ENCODE results near the gene AADAC. TPM values are rescaled to one million over a fixed set of nuclear protein-coding genes. Genes with fewer than 3 reads are reported as not detected.

AADAC gene
- total RNA-seq, 1 experiment from 2014 or later = not detected

GRCh38 chr3:151852074-151852811 lies 38.3 kb downstream of the AADAC start:
- DNase-seq = no peak
- Histone ChIP-seq H2AFZ (ENCODE audit: low read length) (no peak overlapping the region), H3K9me3 (ENCODE audit: low read length) (no peaks in the 10 kb centered on the region), H3K9ac (ENCODE audit: low read length) (no peak overlapping the region), H4K20me1 (ENCODE audit: insufficient read depth, low read depth, low read length) (no peaks in the 10 kb centered on the region), H3K4me3 (ENCODE audit: low read length) (no peak overlapping the region), H3K9me2 (replicated peaks; ENCODE audit: insufficient read depth, low read length) (no peaks in the 10 kb centered on the region), H3K27me3 (ENCODE audit: low read length) (no peaks in the 10 kb centered on the region), H3K4me1 (ENCODE audit: low read length) (no peaks in the 10 kb centered on the region), H3K4me2 (ENCODE audit: low read depth, low read length, poor library complexity, severe bottlenecking) (no peak overlapping the region), H3K27ac (ENCODE audit: low read length) (no peak overlapping the region), H3K79me2 (ENCODE audit: low read length) (no peaks in the 10 kb centered on the region), H3K36me3 (ENCODE audit: insufficient read depth, low read length) (no peaks in the 10 kb centered on the region)

GRCh38 chr3:151856118-151856517 lies 42.2 kb downstream of the AADAC start:
- no peaks in the 10 kb centered on the region for H3K36me3 ChIP-seq (ENCODE audit: insufficient read depth, low read length)
- H4K20me1 ChIP-seq (ENCODE audit: insufficient read depth, low read depth, low read length) = no peaks in the 10 kb centered on the region
- no peaks in the 10 kb centered on the region for H3K9me3 ChIP-seq (ENCODE audit: low read length)
- no peak overlapping the region for H3K27ac ChIP-seq (ENCODE audit: low read length)
- no peak overlapping the region for H3K9ac ChIP-seq (ENCODE audit: low read length)
- no peaks in the 10 kb centered on the region for H3K79me2 ChIP-seq (ENCODE audit: low read length)
- H3K27me3 ChIP-seq (ENCODE audit: low read length) = no peaks in the 10 kb centered on the region
- DNase-seq = no peak
- no peaks in the 10 kb centered on the region for H3K4me1 ChIP-seq (ENCODE audit: low read length)
- H3K9me2 ChIP-seq (replicated peaks; ENCODE audit: insufficient read depth, low read length) = no peaks in the 10 kb centered on the region
- H3K4me3 ChIP-seq (ENCODE audit: low read length) = no peak overlapping the region
- no peak overlapping the region for H3K4me2 ChIP-seq (ENCODE audit: low read depth, low read length, poor library complexity, severe bottlenecking)
- no peak overlapping the region for H2AFZ ChIP-seq (ENCODE audit: low read length)

- no peaks in the 10 kb centered on the region for H3K9me3 ChIP-seq (ENCODE audit: low read length)
- no peak overlapping the region for H3K27ac ChIP-seq (ENCODE audit: low read length)
These were observed 42.7 kb downstream of the AADAC start for GRCh38 chr3:151856641-151857040.

GRCh38 chr3:151859233-151859673 lies 45.3 kb downstream of the AADAC start:
- Histone ChIP-seq H3K4me2 (ENCODE audit: low read depth, low read length, poor library complexity, severe bottlenecking) (no peak overlapping the region), H3K79me2 (ENCODE audit: low read length) (no peaks in the 10 kb centered on the region), H2AFZ (ENCODE audit: low read length) (no peak overlapping the region), H3K9me3 (ENCODE audit: low read length) (no peaks in the 10 kb centered on the region), H3K36me3 (ENCODE audit: insufficient read depth, low read length) (no peaks in the 10 kb centered on the region), H3K27me3 (ENCODE audit: low read length) (no peaks in the 10 kb centered on the region), H4K20me1 (ENCODE audit: insufficient read depth, low read depth, low read length) (no peaks in the 10 kb centered on the region), H3K9ac (ENCODE audit: low read length) (no peak overlapping the region), H3K27ac (ENCODE audit: low read length) (no peak overlapping the region), H3K4me1 (ENCODE audit: low read length) (no peaks in the 10 kb centered on the region), H3K4me3 (ENCODE audit: low read length) (no peak overlapping the region), H3K9me2 (replicated peaks; ENCODE audit: insufficient read depth, low read length) (no peaks in the 10 kb centered on the region)
- DNase-seq = no peak

More at GRCh38 chr3:151856641-151857040, 42.7 kb downstream of the AADAC start:
- no peak overlapping the region for H2AFZ ChIP-seq (ENCODE audit: low read length)
- H3K4me1 ChIP-seq (ENCODE audit: low read length) = no peaks in the 10 kb centered on the region
- H3K9me2 ChIP-seq (replicated peaks; ENCODE audit: insufficient read depth, low read length) = no peaks in the 10 kb centered on the region
- H3K36me3 ChIP-seq (ENCODE audit: insufficient read depth, low read length) = no peaks in the 10 kb centered on the region
- H4K20me1 ChIP-seq (ENCODE audit: insufficient read depth, low read depth, low read length) = no peaks in the 10 kb centered on the region
- no peak overlapping the region for H3K4me2 ChIP-seq (ENCODE audit: low read depth, low read length, poor library complexity, severe bottlenecking)
- no peak overlapping the region for H3K4me3 ChIP-seq (ENCODE audit: low read length)
- no peaks in the 10 kb centered on the region for H3K27me3 ChIP-seq (ENCODE audit: low read length)
- no peak for DNase-seq
- H3K79me2 ChIP-seq (ENCODE audit: low read length) = no peaks in the 10 kb centered on the region
- H3K9ac ChIP-seq (ENCODE audit: low read length) = no peak overlapping the region

GRCh38 chr3:151859905-151860304 lies 46.0 kb downstream of the AADAC start:
- Histone ChIP-seq H3K9ac (ENCODE audit: low read length) (no peak overlapping the region), H3K36me3 (ENCODE audit: insufficient read depth, low read length) (no peaks in the 10 kb centered on the region), H4K20me1 (ENCODE audit: insufficient read depth, low read depth, low read length) (no peaks in the 10 kb centered on the region), H3K9me2 (replicated peaks; ENCODE audit: insufficient read depth, low read length) (no peaks in the 10 kb centered on the region), H3K9me3 (ENCODE audit: low read length) (no peaks in the 10 kb centered on the region), H2AFZ (ENCODE audit: low read length) (no peak overlapping the region), H3K27me3 (ENCODE audit: low read length) (no peaks in the 10 kb centered on the region), H3K4me2 (ENCODE audit: low read depth, low read length, poor library complexity, severe bottlenecking) (no peak overlapping the region), H3K27ac (ENCODE audit: low read length) (no peak overlapping the region), H3K4me1 (ENCODE audit: low read length) (no peaks in the 10 kb centered on the region), H3K79me2 (ENCODE audit: low read length) (no peaks in the 10 kb centered on the region), H3K4me3 (ENCODE audit: low read length) (no peak overlapping the region)
- no peak for DNase-seq

- no peaks in the 10 kb centered on the region for H3K4me1 ChIP-seq (ENCODE audit: low read length)
- no peak for DNase-seq
- H3K79me2 ChIP-seq (ENCODE audit: low read length) = no peaks in the 10 kb centered on the region
- no peak overlapping the region for H2AFZ ChIP-seq (ENCODE audit: low read length)
- H3K4me3 ChIP-seq (ENCODE audit: low read length) = no peak overlapping the region
- no peaks in the 10 kb centered on the region for H3K36me3 ChIP-seq (ENCODE audit: insufficient read depth, low read length)
- H3K9me3 ChIP-seq (ENCODE audit: low read length) = no peaks in the 10 kb centered on the region
- no peak overlapping the region for H3K27ac ChIP-seq (ENCODE audit: low read length)
- H3K27me3 ChIP-seq (ENCODE audit: low read length) = no peaks in the 10 kb centered on the region
- H3K9ac ChIP-seq (ENCODE audit: low read length) = no peak overlapping the region
- no peaks in the 10 kb centered on the region for H4K20me1 ChIP-seq (ENCODE audit: insufficient read depth, low read depth, low read length)
- no peaks in the 10 kb centered on the region for H3K9me2 ChIP-seq (replicated peaks; ENCODE audit: insufficient read depth, low read length)
- H3K4me2 ChIP-seq (ENCODE audit: low read depth, low read length, poor library complexity, severe bottlenecking) = no peak overlapping the region
These were observed 49.7 kb downstream of the AADAC start for GRCh38 chr3:151863611-151864010.

- no peaks in the 10 kb centered on the region for H3K4me1 ChIP-seq (ENCODE audit: low read length)
- no peak for DNase-seq
- H4K20me1 ChIP-seq (ENCODE audit: insufficient read depth, low read depth, low read length) = no peaks in the 10 kb centered on the region
- H3K27ac ChIP-seq (ENCODE audit: low read length) = no peak overlapping the region
- no peaks in the 10 kb centered on the region for H3K36me3 ChIP-seq (ENCODE audit: insufficient read depth, low read length)
- H3K9ac ChIP-seq (ENCODE audit: low read length) = no peak overlapping the region
- no peaks in the 10 kb centered on the region for H3K79me2 ChIP-seq (ENCODE audit: low read length)
- no peaks in the 10 kb centered on the region for H3K9me2 ChIP-seq (replicated peaks; ENCODE audit: insufficient read depth, low read length)
- no peaks in the 10 kb centered on the region for H3K9me3 ChIP-seq (ENCODE audit: low read length)
- no peaks in the 10 kb centered on the region for H3K27me3 ChIP-seq (ENCODE audit: low read length)
- no peak overlapping the region for H3K4me2 ChIP-seq (ENCODE audit: low read depth, low read length, poor library complexity, severe bottlenecking)
- H2AFZ ChIP-seq (ENCODE audit: low read length) = no peak overlapping the region
- H3K4me3 ChIP-seq (ENCODE audit: low read length) = no peak overlapping the region
These were observed 50.6 kb downstream of the AADAC start for GRCh38 chr3:151864423-151865101.

- H3K9ac ChIP-seq (ENCODE audit: low read length) = no peak overlapping the region
- H3K36me3 ChIP-seq (ENCODE audit: insufficient read depth, low read length) = no peaks in the 10 kb centered on the region
- no peaks in the 10 kb centered on the region for H3K9me3 ChIP-seq (ENCODE audit: low read length)
- no peak overlapping the region for H3K27ac ChIP-seq (ENCODE audit: low read length)
- no peaks in the 10 kb centered on the region for H3K27me3 ChIP-seq (ENCODE audit: low read length)
- no peaks in the 10 kb centered on the region for H3K9me2 ChIP-seq (replicated peaks; ENCODE audit: insufficient read depth, low read length)
- H3K4me3 ChIP-seq (ENCODE audit: low read length) = no peak overlapping the region
- H3K4me1 ChIP-seq (ENCODE audit: low read length) = peaks cover 2% of the 10 kb centered on the region
- no peaks in the 10 kb centered on the region for H3K79me2 ChIP-seq (ENCODE audit: low read length)
- no peak for DNase-seq
- H3K4me2 ChIP-seq (ENCODE audit: low read depth, low read length, poor library complexity, severe bottlenecking) = no peak overlapping the region
- H2AFZ ChIP-seq (ENCODE audit: low read length) = no peak overlapping the region
- no peaks in the 10 kb centered on the region for H4K20me1 ChIP-seq (ENCODE audit: insufficient read depth, low read depth, low read length)
These were observed 52.9 kb downstream of the AADAC start for GRCh38 chr3:151866711-151867410.
